ENCODE results near the gene THAP9.

The THAP9 gene

DNA sequence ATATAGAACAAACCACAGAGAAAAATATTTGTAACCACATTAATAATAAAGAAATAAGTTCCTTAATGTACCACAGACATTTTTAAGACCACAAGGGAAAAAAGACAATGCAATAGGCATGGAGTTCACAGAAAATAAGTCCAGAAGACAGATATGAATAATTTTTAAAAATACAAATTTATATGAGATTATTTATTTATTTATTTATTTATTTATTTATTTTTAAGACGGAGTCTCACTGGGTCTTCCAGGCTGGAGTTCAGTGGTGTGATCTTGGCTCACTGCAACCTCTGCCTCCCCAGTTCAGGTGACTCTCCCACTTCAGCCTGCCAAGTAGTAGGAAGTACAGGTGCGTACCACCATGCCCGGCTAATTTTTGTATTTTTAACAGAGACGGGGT is 53.7 kb downstream of the THAP9 start:
- Histone ChIP-seq H3K79me2 (ENCODE audit: insufficient read depth, low read length) (no peaks in the 10 kb centered on the region), H3K9me2 (replicated peaks; ENCODE audit: insufficient read depth, low read length) (no peaks in the 10 kb centered on the region), H3K36me3 (ENCODE audit: low read length) (no peaks in the 10 kb centered on the region)

DNA sequence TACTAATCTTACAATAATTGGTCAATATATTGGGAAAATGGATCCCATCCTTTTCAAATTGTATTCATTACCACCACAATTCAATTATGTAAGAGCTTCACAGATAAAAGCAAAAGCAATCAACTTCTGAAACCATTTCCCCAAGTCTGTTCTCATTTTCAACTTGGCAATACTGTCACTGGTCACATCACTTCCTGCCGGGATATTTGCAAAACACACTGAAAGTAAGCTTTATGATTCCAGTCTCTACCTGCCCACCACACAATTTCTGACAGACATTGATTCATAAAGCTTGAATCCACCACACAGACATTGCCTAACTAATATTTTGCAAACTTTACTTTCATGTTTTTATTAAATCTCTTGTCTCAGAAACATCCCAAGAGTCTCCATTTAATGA is 56.5 kb downstream of the THAP9 start:
- no peaks in the 10 kb centered on the region for H3K27me3 ChIP-seq (ENCODE audit: low read length)
- H3F3A ChIP-seq (ENCODE audit: insufficient read depth) = no peaks in the 10 kb centered on the region
- H3K27ac ChIP-seq (ENCODE audit: low read depth, low read length) = no peak overlapping the region
- no peaks in the 10 kb centered on the region for H3K9me2 ChIP-seq (replicated peaks; ENCODE audit: insufficient read depth, low read length)
- no peaks in the 10 kb centered on the region for H4K20me1 ChIP-seq (ENCODE audit: low read depth, low read length)
- H3K4me3 ChIP-seq (ENCODE audit: insufficient read depth, low read length, poor library complexity, severe bottlenecking) = no peak overlapping the region
- no peaks in the 10 kb centered on the region for H3K36me3 ChIP-seq (ENCODE audit: low read length)
- no peaks in the 10 kb centered on the region for H3K79me2 ChIP-seq (ENCODE audit: insufficient read depth, low read length)
- no peaks in the 10 kb centered on the region for H3K9me3 ChIP-seq (ENCODE audit: insufficient read depth, low read length)
- no peak for TF ChIP-seq EZH2phosphoT487 (conservative IDR thresholded peaks at IDR 0.05; ENCODE audit: low read length)
- TF ChIP-seq, protein P1, sequence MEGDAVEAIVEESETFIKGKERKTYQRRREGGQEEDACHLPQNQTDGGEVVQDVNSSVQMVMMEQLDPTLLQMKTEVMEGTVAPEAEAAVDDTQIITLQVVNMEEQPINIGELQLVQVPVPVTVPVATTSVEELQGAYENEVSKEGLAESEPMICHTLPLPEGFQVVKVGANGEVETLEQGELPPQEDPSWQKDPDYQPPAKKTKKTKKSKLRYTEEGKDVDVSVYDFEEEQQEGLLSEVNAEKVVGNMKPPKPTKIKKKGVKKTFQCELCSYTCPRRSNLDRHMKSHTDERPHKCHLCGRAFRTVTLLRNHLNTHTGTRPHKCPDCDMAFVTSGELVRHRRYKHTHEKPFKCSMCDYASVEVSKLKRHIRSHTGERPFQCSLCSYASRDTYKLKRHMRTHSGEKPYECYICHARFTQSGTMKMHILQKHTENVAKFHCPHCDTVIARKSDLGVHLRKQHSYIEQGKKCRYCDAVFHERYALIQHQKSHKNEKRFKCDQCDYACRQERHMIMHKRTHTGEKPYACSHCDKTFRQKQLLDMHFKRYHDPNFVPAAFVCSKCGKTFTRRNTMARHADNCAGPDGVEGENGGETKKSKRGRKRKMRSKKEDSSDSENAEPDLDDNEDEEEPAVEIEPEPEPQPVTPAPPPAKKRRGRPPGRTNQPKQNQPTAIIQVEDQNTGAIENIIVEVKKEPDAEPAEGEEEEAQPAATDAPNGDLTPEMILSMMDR (IDR thresholded peaks at IDR 0.05; ENCODE audit: insufficient read depth, low read length, poor library complexity, severe bottlenecking) = no peak
- no peak overlapping the region for H3K4me2 ChIP-seq (ENCODE audit: low read depth, low read length, poor library complexity, severe bottlenecking)
- no peak overlapping the region for H3K9ac ChIP-seq (ENCODE audit: low read length)
- H2AFZ ChIP-seq (ENCODE audit: low read depth, low read length, severe bottlenecking) = no peak overlapping the region

More for the DNA sequence above, 53.7 kb downstream of the THAP9 start:
- Histone ChIP-seq H3K9ac (ENCODE audit: low read length) (no peak overlapping the region), H4K20me1 (ENCODE audit: low read depth, low read length) (no peaks in the 10 kb centered on the region), H2AFZ (ENCODE audit: low read depth, low read length, severe bottlenecking) (no peak overlapping the region), H3K27ac (ENCODE audit: low read depth, low read length) (no peak overlapping the region), H3K4me3 (ENCODE audit: insufficient read depth, low read length, poor library complexity, severe bottlenecking) (no peak overlapping the region), H3K4me2 (ENCODE audit: low read depth, low read length, poor library complexity, severe bottlenecking) (no peak overlapping the region), H3K9me3 (ENCODE audit: insufficient read depth, low read length) (no peaks in the 10 kb centered on the region), H3F3A (ENCODE audit: insufficient read depth) (no peaks in the 10 kb centered on the region), H3K27me3 (ENCODE audit: low read length) (no peaks in the 10 kb centered on the region)
- TF ChIP-seq, protein P1 (IDR thresholded peaks at IDR 0.05; ENCODE audit: insufficient read depth, low read length, poor library complexity, severe bottlenecking) = no peak
- TF ChIP-seq EZH2phosphoT487 (conservative IDR thresholded peaks at IDR 0.05; ENCODE audit: low read length) = no peak

DNA sequence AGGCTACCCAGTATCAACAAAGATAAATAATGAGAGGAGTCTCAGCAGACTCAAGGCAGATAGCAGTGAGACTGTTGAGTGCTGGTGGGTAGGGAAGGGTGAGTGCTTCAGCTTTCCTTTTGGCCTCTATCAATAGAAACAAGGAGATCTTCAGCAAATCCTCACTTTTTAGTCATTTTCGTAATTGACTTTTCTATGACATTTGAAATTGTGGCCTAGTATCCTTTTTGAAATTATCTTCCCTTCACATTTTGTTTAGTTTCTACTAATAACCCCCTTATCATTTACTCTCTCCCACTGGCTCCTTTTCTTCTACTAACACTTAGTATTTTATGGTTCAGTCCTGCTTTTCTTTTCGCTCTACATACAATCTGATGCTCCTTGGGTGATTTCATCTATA is 65.2 kb downstream of the THAP9 start:
- no peaks in the 10 kb centered on the region for H3K9me2 ChIP-seq (replicated peaks; ENCODE audit: insufficient read depth, low read length)
- no peaks in the 10 kb centered on the region for H3K36me3 ChIP-seq (ENCODE audit: low read length)
- H3K4me2 ChIP-seq (ENCODE audit: low read depth, low read length, poor library complexity, severe bottlenecking) = no peak overlapping the region
- H2AFZ ChIP-seq (ENCODE audit: low read depth, low read length, severe bottlenecking) = no peak overlapping the region
- no peaks in the 10 kb centered on the region for H3K9me3 ChIP-seq (ENCODE audit: insufficient read depth, low read length)
- no peaks in the 10 kb centered on the region for H4K20me1 ChIP-seq (ENCODE audit: low read depth, low read length)
- no peak for TF ChIP-seq EZH2phosphoT487 (conservative IDR thresholded peaks at IDR 0.05; ENCODE audit: low read length)
- TF ChIP-seq, protein P1 (IDR thresholded peaks at IDR 0.05; ENCODE audit: insufficient read depth, low read length, poor library complexity, severe bottlenecking) = no peak
- no peak overlapping the region for H3K9ac ChIP-seq (ENCODE audit: low read length)
- H3K4me3 ChIP-seq (ENCODE audit: insufficient read depth, low read length, poor library complexity, severe bottlenecking) = no peak overlapping the region
- H3F3A ChIP-seq (ENCODE audit: insufficient read depth) = peaks cover 9% of the 10 kb centered on the region; the same call in 1 of the 2 replicates
- H3K27me3 ChIP-seq (ENCODE audit: low read length) = no peaks in the 10 kb centered on the region
- peaks cover 5% of the 10 kb centered on the region; the same call in 1 of the 2 replicates for H3K79me2 ChIP-seq (ENCODE audit: insufficient read depth, low read length)
- no peak overlapping the region for H3K27ac ChIP-seq (ENCODE audit: low read depth, low read length)

Data from SU-DHL-6 (cell line).